Karpas-422 (cell line): Measurements from ENCODE around the gene GAPT. TPM values are rescaled to one million over a fixed set of nuclear protein-coding genes. Genes with fewer than 3 reads are reported as not detected.

ENCODE experiments used
- DNase-seq: peaks from one replicate; pipeline ENCODE4 v3.0.0-alpha.2; 2015
- H2AFZ ChIP-seq: fragments of 200-600 bp; sonication (generic); 2 replicates; pipeline ENCODE4 v1.6.1; 2014; ENCODE audit warnings: antibody characterized with exemption, low read length, mixed read lengths
- H3K27ac ChIP-seq: fragments of 200-600 bp; sonication (generic); 2 replicates; pipeline ENCODE4 v1.5.1; 2014; ENCODE audit warnings: mild to moderate bottlenecking, low read length, moderate library complexity
- H3K27me3 ChIP-seq: fragments of 200-600 bp; sonication (generic); 2 replicates; pipeline ENCODE4 v1.6.1; 2014; ENCODE audit warnings: low read length, mixed read lengths
- H3K36me3 ChIP-seq: fragments of 200-600 bp; sonication (generic); 2 replicates; pipeline ENCODE4 v1.6.1; 2014; ENCODE audit warnings: low read length, mixed read lengths; ENCODE audit not compliant: insufficient read depth
- H3K4me1 ChIP-seq: fragments of 200-600 bp; sonication (generic); 2 replicates; pipeline ENCODE4 v1.6.1; 2014; ENCODE audit warnings: mild to moderate bottlenecking, low read length, mixed read lengths
- H3K4me2 ChIP-seq: fragments of 200-600 bp; sonication (generic); 2 replicates; pipeline ENCODE4 v1.6.1; 2014; ENCODE audit warnings: low read length, low read depth, mild to moderate bottlenecking; ENCODE audit not compliant: poor library complexity, severe bottlenecking
- H3K4me3 ChIP-seq: fragments of 200-600 bp; sonication (generic); 2 replicates; pipeline ENCODE4 v1.5.1; 2014; ENCODE audit warnings: mild to moderate bottlenecking, antibody characterized with exemption, low read length, mixed read lengths
- H3K79me2 ChIP-seq: fragments of 200-600 bp; sonication (generic); 2 replicates; pipeline ENCODE4 v1.6.1; 2014; ENCODE audit warnings: mild to moderate bottlenecking, low read length, mixed read lengths
- H3K9ac ChIP-seq: fragments of 200-600 bp; sonication (generic); 2 replicates; pipeline ENCODE4 v1.6.0; 2014; ENCODE audit warnings: low read length
- H3K9me2 ChIP-seq: fragments of 200-600 bp; sonication (generic), shearing (Covaris generic); replicated peaks from 2 replicates; pipeline ENCODE4 v1.6.0; 2014; ENCODE audit warnings: mild to moderate bottlenecking, low read length, moderate library complexity; ENCODE audit not compliant: insufficient read depth
- H3K9me3 ChIP-seq: fragments of 300-700, 200-600 bp; sonication (generic); 2 replicates; pipeline ENCODE4 v1.6.1; 2014; ENCODE audit warnings: low read length, mixed read lengths
- H4K20me1 ChIP-seq: fragments of 200-600 bp; sonication (generic); 2 replicates; pipeline ENCODE4 v1.6.1; 2014; ENCODE audit warnings: mild to moderate bottlenecking, antibody characterized with exemption, low read length, low read depth; ENCODE audit not compliant: insufficient read depth
- small RNA-seq: library from RNA; depleted of rRNA; stranded (forward); fragments of <200 nt; gene quantifications from one replicate; pipeline ENCODE3, GENCODE V24; 2014
- total RNA-seq: library from RNA; depleted of rRNA; stranded (reverse); fragments of >200 nt; shearing (Covaris generic); gene quantifications from 2 replicates; pipeline ENCODE4 v1.2.3, GENCODE V29; 2014; ENCODE audit warnings: low replicate concordance; rRNA removed

Gene GAPT
- total RNA-seq, 1 experiment from 2014 or later = 17.8 TPM

- H3K4me3 ChIP-seq = no peak overlapping the region
- no peak overlapping the region for H2AFZ ChIP-seq
- H3K36me3 ChIP-seq = no peaks in the 10 kb centered on the region
- no peaks in the 10 kb centered on the region for H3K79me2 ChIP-seq
- H3K9me3 ChIP-seq = no peaks in the 10 kb centered on the region
- no peaks in the 10 kb centered on the region; the same call in 1 of the 2 replicates for H3K9me2 ChIP-seq
- H3K27me3 ChIP-seq = no peaks in the 10 kb centered on the region
- peaks cover 38% of the 10 kb centered on the region for H3K4me1 ChIP-seq
- H3K27ac ChIP-seq = no peak overlapping the region
- H3K4me2 ChIP-seq = peak overlapping the region; percentile 60
- no peak overlapping the region for H3K9ac ChIP-seq
- no peaks in the 10 kb centered on the region for H4K20me1 ChIP-seq
- peak; percentile 72 for DNase-seq
Observed at GRCh38 chr5:58545912-58546311, 54.7 kb downstream of the GAPT start.

Small RNAs within 50 kb of the gene (small RNA-seq; reads per million reads assigned to genes)
- not detected for gene MIR548AE2

Other genes starting within 250 kb of the GAPT start
- gene PLK2, start 31.3 kb upstream of the GAPT start, total RNA-seq = not detected in 2 replicates
- not detected in 2 replicates for gene RAB3C, start 91.6 kb downstream of the GAPT start, total RNA-seq